Caco-2 (cell line): ENCODE measurements around the gene COL15A1. TPM values are rescaled to one million over a fixed set of nuclear protein-coding genes. Genes with fewer than 3 reads are reported as not detected.

Experiments
- BruUV-seq: library from RNA; stranded (reverse); fragments of 400-500 nt; replicated peaks from 2 replicates; lab custom pipeline; 2021; lab: Mats Ljungman, UMichigan
- CTCF ChIA-PET: fragments of 300-600 bp; sonication (Branson Sonifier 250); formaldehyde crosslinking; loops from one replicate; lab custom pipeline; 2022; ENCODE audit warnings: antibody characterized with exemption; lab: Charles Lee
- POLR2A ChIA-PET: fragments of 300-600 bp; sonication (Branson Sonifier 250); formaldehyde crosslinking; loops from one replicate; lab custom pipeline; 2022; ENCODE audit warnings: antibody characterized with exemption; lab: Charles Lee
- DNase-seq, 2 experiments: peaks; one replicate each; pipeline versions ENCODE4 v3.0.0 to v3.0.0-alpha.2; 2020 to 2022
- H3K27me3 ChIP-seq: replicated peaks from 2 replicates; pipeline ENCODE4 v1.6.0; 2011; ENCODE audit warnings: low read length; ENCODE audit not compliant: control insufficient read depth, insufficient read depth
- H3K36me3 ChIP-seq: 2 replicates; pipeline ENCODE4 v1.5.1; 2011; ENCODE audit warnings: low read length; ENCODE audit not compliant: control insufficient read depth, insufficient read depth
- H3K4me1 ChIP-seq: fragments of 250-450 bp; sonication (Bioruptor Pico); 2 replicates; pipeline ENCODE4 v1.5.1; 2020; ENCODE audit warnings: mild to moderate bottlenecking
- H3K4me3 ChIP-seq: 2 replicates; pipeline ENCODE4 v1.5.1; 2011; ENCODE audit warnings: low read depth, mild to moderate bottlenecking, control low read depth, low read length
- H3K9me3 ChIP-seq: fragments of 250-450 bp; sonication (Bioruptor Pico); 2 replicates; pipeline ENCODE4 v1.5.1; 2020; ENCODE audit warnings: mild to moderate bottlenecking, moderate library complexity
- H3K27ac Mint-ChIP-seq: one replicate; pipeline ENCODE4 v1.8.0; 2022; ENCODE audit warnings: mixed read lengths; ENCODE audit not compliant: unreplicated experiment
- H3K27me3 Mint-ChIP-seq: one replicate; pipeline ENCODE4 v1.8.0; 2022; ENCODE audit warnings: mixed read lengths; ENCODE audit not compliant: insufficient read depth, unreplicated experiment
- H3K36me3 Mint-ChIP-seq: one replicate; pipeline ENCODE4 v1.8.0; 2022; ENCODE audit warnings: mild to moderate bottlenecking, mixed read lengths; ENCODE audit not compliant: insufficient read depth, unreplicated experiment
- H3K4me1 Mint-ChIP-seq: one replicate; pipeline ENCODE4 v1.8.0; 2022; ENCODE audit warnings: low read depth, mixed read lengths; ENCODE audit not compliant: unreplicated experiment
- H3K4me3 Mint-ChIP-seq: one replicate; pipeline ENCODE4 v1.8.0; 2022; ENCODE audit warnings: mild to moderate bottlenecking, moderate library complexity, mixed read lengths; ENCODE audit not compliant: unreplicated experiment
- H3K9me3 Mint-ChIP-seq: one replicate; pipeline ENCODE4 v1.8.0; 2022; ENCODE audit warnings: mixed read lengths; ENCODE audit not compliant: unreplicated experiment
- CTCF ChIP-seq, 2 experiments: fragments of 200-600 bp in 1 of 2; IDR thresholded peaks; 1 replicate in 1 of 2; 2 replicates in 1 of 2; pipeline versions ENCODE4 v1.5.1 to v1.8.0; 2011 to 2022; ENCODE audit warnings: antibody characterized with exemption in 1 of 2, control low read depth in 1 of 2, inconsistent platforms in 1 of 2, low read depth in 1 of 2, low read length in 1 of 2, mild to moderate bottlenecking in 1 of 2, moderate library complexity in 1 of 2; ENCODE audit not compliant: insufficient read depth in 1 of 2, severe bottlenecking in 1 of 2, unreplicated experiment in 1 of 2
- intact Hi-C: fragments of 100-400 bp; cut with micrococcal nuclease; formaldehyde crosslinking; loops from one replicate; pipeline ENCODE4 v1.10.0; 2022; ENCODE audit not compliant: unreplicated experiment
- total RNA-seq: library from RNA; stranded (reverse); gene quantifications from 2 replicates; pipeline ENCODE4 v1.2.3, GENCODE V29; 2022

Gene COL15A1
- total RNA-seq, 1 experiment from 2014 or later: not detected

- no peak overlapping the region for H3K27ac Mint-ChIP-seq
- no TSS peak for BruUV-seq
- TF ChIP-seq CTCF (IDR thresholded peaks at IDR 0.05; ENCODE audit: insufficient read depth in 1 of 2, low read depth in 1 of 2, low read length in 1 of 2, severe bottlenecking in 1 of 2, unreplicated experiment in 1 of 2): no peak
- H3K4me3 Mint-ChIP-seq: no peak overlapping the region
- Histone ChIP-seq H3K36me3 (no peaks in the 10 kb centered on the region), H3K4me3 (no peak overlapping the region), H3K27me3 (no peaks in the 10 kb centered on the region), H3K9me3 (no peaks in the 10 kb centered on the region), H3K4me1 (no peaks in the 10 kb centered on the region)
- ChIA-PET POLR2A (no interaction called here), CTCF (no interaction called here)
- H3K27me3 Mint-ChIP-seq: peaks cover 6% of the 10 kb centered on the region
- no peaks in the 10 kb centered on the region for H3K36me3 Mint-ChIP-seq
- no peaks in the 10 kb centered on the region for H3K9me3 Mint-ChIP-seq
- DNase-seq: no peak
- intact Hi-C loops: no loop called here
- H3K4me1 Mint-ChIP-seq: no peaks in the 10 kb centered on the region
These were observed 112.5 kb downstream of the COL15A1 start for GRCh38 chr9:99056186-99056585.

GRCh38 chr9:99056886-99057664 lies 113.4 kb downstream of the COL15A1 start:
- H3K4me1 Mint-ChIP-seq: no peaks in the 10 kb centered on the region

More at GRCh38 chr9:99056886-99057664, 113.4 kb downstream of the COL15A1 start:
- Mint-ChIP-seq H3K36me3 (no peaks in the 10 kb centered on the region), H3K27me3 (peaks cover 6% of the 10 kb centered on the region), H3K27ac (no peak overlapping the region), H3K9me3 (no peaks in the 10 kb centered on the region), H3K4me3 (no peak overlapping the region)
- intact Hi-C loops: no loop called here
- Histone ChIP-seq H3K36me3 (no peaks in the 10 kb centered on the region), H3K4me3 (no peak overlapping the region), H3K27me3 (no peaks in the 10 kb centered on the region), H3K9me3 (no peaks in the 10 kb centered on the region), H3K4me1 (no peaks in the 10 kb centered on the region)
- POLR2A ChIA-PET: no interaction called here
- CTCF ChIA-PET: no interaction called here
- no peak for DNase-seq
- BruUV-seq: no TSS peak
- no peak for TF ChIP-seq CTCF (IDR thresholded peaks at IDR 0.05; ENCODE audit: insufficient read depth in 1 of 2, low read depth in 1 of 2, low read length in 1 of 2, severe bottlenecking in 1 of 2, unreplicated experiment in 1 of 2)
